HepG2 (cell line): ENCODE results near the gene ERCC4. TPM values are rescaled to one million over a fixed set of nuclear protein-coding genes. Genes with fewer than 3 reads are reported as not detected.

Source experiments
- ATAC-seq: fragments of 200-7000 bp; cut with Tn5 transposase; 3 replicates; pipeline ENCODE4 v1.9.1; 2020; ENCODE audit warnings: mild to moderate bottlenecking, moderate library complexity
- BruUV-seq: library from RNA; stranded (reverse); fragments of 400-500 nt; replicated peaks from 2 replicates; lab custom pipeline; 2021; lab: Mats Ljungman, UMichigan
- CTCF ChIA-PET: fragments of 300-600 bp; formaldehyde crosslinking; extraction: SDS; loops from one replicate; lab custom pipeline; 2021; ENCODE audit warnings: low total read pairs, inconsistent platforms, low intra/inter-chr PET ratio; lab: Yijun Ruan, JAX
- POLR2A ChIA-PET: fragments of 350-600 bp; sonication (Branson Sonifier 250); formaldehyde crosslinking; loops from one replicate; lab custom pipeline; 2020; ENCODE audit warnings: antibody characterized with exemption, inconsistent platforms; lab: Yijun Ruan, JAX
- DNase-seq: peaks from one replicate; pipeline ENCODE4 v3.0.0-alpha.2; 2015; ENCODE audit warnings: low spot score
- FAIRE-seq: peaks from 3 replicates; lab custom pipeline; 2011; peaks lifted over from hg19 to GRCh38; lab: Jason Lieb, UNC
- H2AFZ ChIP-seq: one replicate; pipeline ENCODE4 v1.6.1; 2011; ENCODE audit warnings: low read length, inconsistent platforms
- H3K27ac ChIP-seq: fragments of 300-600 bp; 3 replicates; pipeline ENCODE4 v1.8.0; 2011; ENCODE audit warnings: mixed run types, mild to moderate bottlenecking, mixed read lengths, low read length, inconsistent platforms; ENCODE audit not compliant: insufficient read depth; ENCODE audit errors: extremely low read length
- H3K27me3 ChIP-seq, 2 experiments: fragments of 200-600 bp in 1 of 2; 2 replicates in 1 of 2; 3 replicates in 1 of 2; pipeline versions ENCODE4 v1.6.0 to v1.8.0; 2011; ENCODE audit warnings: low read length in 2 of 2, mild to moderate bottlenecking in 2 of 2, moderate library complexity in 2 of 2, inconsistent platforms in 1 of 2; ENCODE audit not compliant: insufficient read depth in 2 of 2, control insufficient read depth in 1 of 2
- H3K36me3 ChIP-seq, 2 experiments: fragments of 200-600 bp in 1 of 2; replicated peaks in 1 of 2; 2 replicates in 1 of 2; 3 replicates in 1 of 2; pipeline versions ENCODE4 v1.5.1 to v1.8.0; 2011; ENCODE audit warnings: low read length in 2 of 2, inconsistent platforms in 1 of 2; ENCODE audit not compliant: insufficient read depth in 2 of 2, control insufficient read depth in 1 of 2
- H3K4me1 ChIP-seq: 2 replicates; pipeline ENCODE4 v1.5.1; 2012; ENCODE audit warnings: low read length, inconsistent platforms; ENCODE audit not compliant: insufficient read depth
- H3K4me2 ChIP-seq: 2 replicates; pipeline ENCODE4 v1.6.0; 2011; ENCODE audit warnings: low read depth, low read length, inconsistent platforms
- H3K4me3 ChIP-seq, 3 experiments: fragments of 200-600 bp in 1 of 3; sonication (generic), shearing (Covaris generic) in 1 of 3; replicated peaks in 1 of 3; 2 replicates each; pipeline ENCODE4 v1.5.1; 2011 to 2016; ENCODE audit warnings: low read length in 3 of 3, inconsistent platforms in 2 of 3, low read depth in 2 of 3, mild to moderate bottlenecking in 2 of 3, control low read depth in 1 of 3, mixed read lengths in 1 of 3; ENCODE audit not compliant: insufficient read depth in 1 of 3
- H3K79me2 ChIP-seq: one replicate; pipeline ENCODE4 v1.6.1; 2011; ENCODE audit warnings: low read length, inconsistent platforms; ENCODE audit not compliant: insufficient read depth
- H3K9ac ChIP-seq: 2 replicates; pipeline ENCODE4 v1.6.0; 2011; ENCODE audit warnings: mild to moderate bottlenecking, low read depth, low read length, inconsistent platforms; ENCODE audit not compliant: insufficient read depth
- H3K9me3 ChIP-seq: 2 replicates; pipeline ENCODE4 v1.5.1; 2012; ENCODE audit warnings: mild to moderate bottlenecking, low read length
- H4K20me1 ChIP-seq: 2 replicates; pipeline ENCODE4 v1.6.0; 2011; ENCODE audit warnings: inconsistent platforms, mild to moderate bottlenecking, low read length, moderate library complexity; ENCODE audit not compliant: insufficient read depth
- BATF2 ChIP-seq: sonication (generic); formaldehyde crosslinking; IDR thresholded peaks from 2 replicates; pipeline ENCODE4 v1.8.0; 2022; ENCODE audit warnings: mild to moderate bottlenecking, missing genetic modification reagents, moderate library complexity
- BCL6 ChIP-seq: IDR thresholded peaks from 2 replicates; pipeline ENCODE4 v1.6.1; 2016; ENCODE audit warnings: missing genetic modification reagents, missing compliant biosample characterization
- CENPT ChIP-seq: sonication (generic); formaldehyde crosslinking; IDR thresholded peaks from 2 replicates; pipeline ENCODE4 v1.8.0; 2022; ENCODE audit warnings: low read depth, mild to moderate bottlenecking, moderate library complexity, missing genetic modification reagents
- DR1 ChIP-seq: sonication (generic); formaldehyde crosslinking; IDR thresholded peaks from 2 replicates; pipeline ENCODE4 v1.8.0; 2021; ENCODE audit warnings: mild to moderate bottlenecking, missing genetic modification reagents, inconsistent platforms
- HIC2 ChIP-seq: sonication (generic); formaldehyde crosslinking; IDR thresholded peaks from 2 replicates; pipeline ENCODE4 v1.9.0; 2022; ENCODE audit warnings: low read depth, missing genetic modification reagents
- MED1 ChIP-seq: sonication (generic); formaldehyde crosslinking; IDR thresholded peaks from 2 replicates; pipeline ENCODE4 v1.4.0; 2020; ENCODE audit warnings: missing genetic modification reagents
- MTA1 ChIP-seq: sonication (generic); formaldehyde crosslinking; IDR thresholded peaks from 2 replicates; pipeline ENCODE4 v1.4.0; 2020; ENCODE audit warnings: missing genetic modification reagents, mild to moderate bottlenecking, borderline replicate concordance
- MTA3 ChIP-seq: sonication (generic); formaldehyde crosslinking; IDR thresholded peaks from 2 replicates; pipeline ENCODE4 v1.4.0; 2020; ENCODE audit warnings: missing genetic modification reagents
- PCBP1 ChIP-seq: fragments of 200-400 bp; formaldehyde crosslinking; IDR thresholded peaks from 2 replicates; pipeline ENCODE4 v1.6.1; 2017; ENCODE audit warnings: mild to moderate bottlenecking, low read depth, low read length, borderline replicate concordance
- PHF5A ChIP-seq: IDR thresholded peaks from one replicate; pipeline ENCODE4 v1.6.1; 2018; ENCODE audit warnings: low read depth, missing genetic modification reagents; ENCODE audit not compliant: unreplicated experiment
- POLR2AphosphoS2 ChIP-seq: IDR thresholded peaks from 2 replicates; pipeline ENCODE4 v1.6.1; 2011; ENCODE audit warnings: low read depth, low read length, improper control_type of control experiment
- SMC3 ChIP-seq: IDR thresholded peaks from 2 replicates; pipeline ENCODE4 v1.6.1; 2011; ENCODE audit warnings: low read length, improper control_type of control experiment
- SP2 ChIP-seq: sonication (generic); formaldehyde crosslinking; IDR thresholded peaks from 2 replicates; pipeline ENCODE4 v1.5.1; 2020; ENCODE audit warnings: mild to moderate bottlenecking, missing genetic modification reagents
- TAF15 ChIP-seq: fragments of 200-400 bp; formaldehyde crosslinking; IDR thresholded peaks from one replicate; pipeline ENCODE4 v1.6.1; 2018; ENCODE audit warnings: mild to moderate bottlenecking, low read depth, low read length; ENCODE audit not compliant: poor library complexity, severe bottlenecking
- THRA ChIP-seq: sonication (generic); formaldehyde crosslinking; IDR thresholded peaks from 2 replicates; pipeline ENCODE4 v1.4.0; 2020; ENCODE audit warnings: missing genetic modification reagents, borderline replicate concordance
- TRAFD1 ChIP-seq: sonication (generic); formaldehyde crosslinking; IDR thresholded peaks from 2 replicates; pipeline ENCODE4 v1.5.1; 2020; ENCODE audit warnings: missing genetic modification reagents, mild to moderate bottlenecking, borderline replicate concordance
- YY1 ChIP-seq: IDR thresholded peaks from 2 replicates; pipeline ENCODE4 v1.6.1; 2011; ENCODE audit warnings: low read length, low read depth, moderate library complexity, mild to moderate bottlenecking; ENCODE audit not compliant: insufficient read depth, insufficient replicate concordance
- ZFP41 ChIP-seq: sonication (generic); formaldehyde crosslinking; IDR thresholded peaks from 2 replicates; pipeline ENCODE4 v1.4.0; 2020; ENCODE audit warnings: mild to moderate bottlenecking, missing genetic modification reagents, borderline replicate concordance
- ZNF17 ChIP-seq: sonication (generic); formaldehyde crosslinking; IDR thresholded peaks from 2 replicates; pipeline ENCODE4 v1.5.0; 2020; ENCODE audit warnings: mild to moderate bottlenecking, missing genetic modification reagents
- WGBS: methylation state at CpG from one replicate; pipeline ENCODE4 v1.1.6; 2017; ENCODE audit warnings: low lambda C conversion rate; 5-methylcytosine and 5-hydroxymethylcytosine counted together
- in situ Hi-C: cut with HindIII; loops from 2 replicates; pipeline ENCODE4 v1.10.0; 2017; ENCODE audit warnings: low pct_unique_long_range_greater_than_20kb; ENCODE audit not compliant: extremely low pct_ligation_motif_present
- intact Hi-C: fragments of 100-400 bp; cut with micrococcal nuclease; formaldehyde crosslinking; loops from one replicate; pipeline ENCODE4 v1.10.0; 2022; ENCODE audit not compliant: unreplicated experiment
- polyA plus RNA-seq, 8 experiments: library from polyadenylated mRNA; depleted of rRNA in 3 of 8; stranded (reverse) in 7 of 8; unstranded in 1 of 8; fragments of >200 nt; fragmentation: Illumina TruSeq in 4 of 8; extraction: Trizol in 4 of 8; gene quantifications; 2 replicates each; pipeline versions ENCODE4 v1.2.1 to v1.2.3, GENCODE V29; 2011 to 2016; ENCODE audit warnings: low read depth in 4 of 8, missing spikeins in 1 of 8, mixed read lengths in 1 of 8; ENCODE audit not compliant: insufficient read depth in 1 of 8
- total RNA-seq, 5 experiments: library from RNA; depleted of rRNA; stranded (reverse); fragments of >200 nt; fragmentation: Illumina TruSeq; extraction: Trizol; gene quantifications; 2 replicates each; pipeline ENCODE4 v1.2.3, GENCODE V29; 2016; ENCODE audit warnings: low read depth in 1 of 5

ERCC4 gene
- total and polyA plus RNA-seq, 2 of the 13 experiments (the other 11 are each of a cell fraction or from before 2014, with no cell fraction given) = 5.4 to 15.2 TPM

GRCh38 chr16:13873835-13874438 is 46.0 kb upstream of the ERCC4 start:
- BruUV-seq = no TSS peak
- ChIA-PET POLR2A (interaction anchor here (1.3 kb wide), 1 partner anchor 10 kb away, joined by 3 read pairs; no protein-coding TSS in a partner anchor), CTCF (interaction anchor here (1.2 to 1.6 kb wide), 2 partner anchors 45 to 134 kb away, joined by 3 to 10 read pairs; no protein-coding TSS in a partner anchor)
- no peak overlapping the region for H3K27ac ChIP-seq
- intact Hi-C loops = loop anchor here (5.0 to 10.0 kb wide), 2 partner anchors 132 to 979 kb away; no protein-coding TSS in a partner anchor
- H3K36me3 ChIP-seq = no peaks in the 10 kb centered on the region
- H2AFZ ChIP-seq = no peak overlapping the region
- H4K20me1 ChIP-seq = no peaks in the 10 kb centered on the region
- H3K4me3 ChIP-seq = no peak overlapping the region
- WGBS = 6% methylated on average over 5 of the region's 5 CpGs
- H3K9ac ChIP-seq = no peak overlapping the region
- peaks cover 8% of the 10 kb centered on the region; the same call in 1 of the 2 replicates for H3K4me1 ChIP-seq
- FAIRE-seq = peak; percentile 84
- no peak overlapping the region for H3K4me2 ChIP-seq
- no peaks in the 10 kb centered on the region for H3K9me3 ChIP-seq
- peak; percentile 60 for DNase-seq
- ATAC-seq = peak; percentile 85
- no peaks in the 10 kb centered on the region for H3K79me2 ChIP-seq
- no peaks in the 10 kb centered on the region; a peak in 1 of 5 replicates for H3K27me3 ChIP-seq
- in situ Hi-C loops = no loop called here
- TF ChIP-seq MED1 (CRISPR knock-in tag) (no peak), YY1 (peak; percentile 57), POLR2AphosphoS2 (no peak), ZNF17 (CRISPR knock-in tag) (no peak), MTA3 (CRISPR knock-in tag) (no peak), CENPT (CRISPR knock-in tag) (no peak), SMC3 (peak; percentile 80), BCL6 (CRISPR knock-in tag) (peak; percentile 30; the same call in 1 of the 2 replicates), MTA1 (no peak), PHF5A (CRISPR knock-in tag) (no peak), SP2 (CRISPR knock-in tag) (no peak), HIC2 (no peak), DR1 (no peak), TAF15 (no peak), PCBP1 (no peak), ZFP41 (no peak), THRA (CRISPR knock-in tag) (0 out of 2 replicates have a peak, but pooled peaks have one; percentile 13), BATF2 (CRISPR knock-in tag) (no peak), TRAFD1 (no peak)
